ENCODE data around the gene MAD1L1. TPM values are rescaled to one million over a fixed set of nuclear protein-coding genes. Genes with fewer than 3 reads are reported as not detected.
A peak's percentile ranks its signal among the peaks of the same experiment; 100 is the strongest.

MAD1L1 gene
- total and polyA plus RNA-seq, 4 donors, result 29.3 to 44.1 (median 35.8) TPM

DNA sequence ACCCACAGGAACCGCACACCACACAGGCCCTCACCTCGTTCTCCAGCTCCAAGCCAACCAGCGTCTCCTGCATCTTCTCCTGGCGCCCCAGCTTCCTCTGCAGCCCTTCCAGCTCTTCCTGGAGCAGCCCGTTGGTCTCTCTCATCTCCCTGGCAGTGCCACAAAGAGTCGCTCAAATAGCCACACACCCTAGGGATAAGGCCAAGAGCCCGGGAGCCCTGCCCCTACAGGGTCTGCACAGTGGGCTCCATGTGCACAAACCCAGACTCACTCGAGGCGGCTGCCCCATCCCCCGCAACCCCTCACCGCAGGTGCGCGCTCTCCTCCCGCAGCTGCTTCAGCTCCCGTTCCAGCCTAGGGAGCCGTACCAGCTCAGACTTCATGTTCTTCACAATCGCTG lies 16.9 kb downstream of the MAD1L1 start:
- H3K27me3 ChIP-seq (ENCODE audit: control insufficient read depth, insufficient read depth, low read length), result no peaks in the 10 kb centered on the region
- peaks cover 100% of the 10 kb centered on the region for H3K36me3 ChIP-seq (ENCODE audit: control insufficient read depth, insufficient read depth, low read length)
- DNase-seq (ENCODE audit: low read depth in 4 of 6, low spot score in 6 of 6), result no peak
- H3K27ac ChIP-seq (ENCODE audit: low read depth, low read length), result no peak overlapping the region
- WGBS (ENCODE audit: insufficient coverage), result 92% methylated on average over 16 of the region's 17 CpGs
- H3K9me3 ChIP-seq (ENCODE audit: control insufficient read depth, insufficient read depth, low read length), result no peaks in the 10 kb centered on the region
- no peaks in the 10 kb centered on the region for H3K4me1 ChIP-seq (ENCODE audit: control insufficient read depth, insufficient read depth, low read length)
- no peak overlapping the region for H3K4me3 ChIP-seq (ENCODE audit: low read depth, low read length)

DNA sequence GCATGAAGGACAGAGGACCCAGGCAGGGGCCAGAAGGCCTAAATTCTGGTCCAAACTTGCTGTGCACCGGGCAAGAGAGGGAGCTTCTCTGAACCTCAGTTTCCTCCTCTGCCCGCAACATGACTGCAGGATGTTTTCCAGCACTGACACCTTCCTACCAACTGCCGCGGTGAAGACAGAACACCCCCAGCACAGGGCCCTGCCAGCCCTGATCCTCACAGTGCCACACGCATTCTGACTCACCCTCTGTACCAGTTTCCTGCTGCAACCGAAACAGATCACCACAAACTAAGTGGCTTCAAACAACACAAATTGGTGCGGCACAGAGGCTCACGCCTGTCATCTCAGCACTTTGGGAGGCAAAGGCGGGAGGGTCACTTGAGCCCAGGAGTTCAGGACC lies 18.1 kb downstream of the MAD1L1 start:
- Histone ChIP-seq H3K9me3 (ENCODE audit: control insufficient read depth, insufficient read depth, low read length) (no peaks in the 10 kb centered on the region), H3K27me3 (ENCODE audit: control insufficient read depth, insufficient read depth, low read length) (no peaks in the 10 kb centered on the region), H3K27ac (ENCODE audit: low read depth, low read length) (no peak overlapping the region), H3K4me3 (ENCODE audit: low read depth, low read length) (no peak overlapping the region), H3K36me3 (ENCODE audit: control insufficient read depth, insufficient read depth, low read length) (peaks cover 98% of the 10 kb centered on the region), H3K4me1 (ENCODE audit: control insufficient read depth, insufficient read depth, low read length) (peaks cover 2% of the 10 kb centered on the region)
- WGBS (ENCODE audit: insufficient coverage), result 92% methylated on average over 9 of the region's 9 CpGs
- DNase-seq (ENCODE audit: low read depth in 4 of 6, low spot score in 6 of 6), result no peak

DNA sequence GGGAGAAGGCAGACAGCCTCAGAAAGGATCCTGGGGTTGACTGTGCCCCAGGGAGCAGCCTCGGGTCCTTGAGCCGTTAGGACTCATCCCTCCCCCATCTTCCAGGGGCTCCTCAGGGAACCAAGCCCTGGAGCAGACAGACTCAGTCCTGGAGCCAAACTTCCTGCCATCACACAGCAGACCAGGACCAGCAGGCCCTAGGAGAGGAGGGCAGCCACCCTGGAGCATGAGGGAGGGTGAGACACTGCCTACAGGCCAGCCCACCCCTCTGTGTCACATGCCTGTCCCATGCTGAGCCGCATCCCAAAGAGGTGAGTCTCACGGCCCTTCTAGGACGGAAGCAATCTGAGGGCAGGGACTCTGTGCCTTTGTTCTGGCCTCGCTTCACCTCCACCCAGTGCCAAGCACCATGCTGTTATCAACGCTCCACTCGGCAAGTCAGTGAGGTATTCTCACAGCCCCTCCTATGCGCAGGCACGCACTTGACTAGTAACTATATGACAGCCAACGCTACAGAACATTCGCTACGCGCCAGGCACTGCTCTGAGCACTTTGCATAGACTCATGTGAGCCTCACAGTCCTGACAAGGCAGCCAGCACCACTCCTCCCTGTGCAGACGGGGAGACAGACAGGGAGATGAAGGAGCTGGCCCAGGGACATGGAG lies 19.1 kb downstream of the MAD1L1 start:
- 83% methylated on average over 15 of the region's 15 CpGs for whole genome bisulfite sequencing (ENCODE audit: insufficient coverage)
- H3K36me3 ChIP-seq (ENCODE audit: control insufficient read depth, insufficient read depth, low read length), result peaks cover 98% of the 10 kb centered on the region
- H3K27ac ChIP-seq (ENCODE audit: low read depth, low read length), result no peak overlapping the region
- no peaks in the 10 kb centered on the region for H3K9me3 ChIP-seq (ENCODE audit: control insufficient read depth, insufficient read depth, low read length)
- no peak for DNase-seq (ENCODE audit: low read depth in 4 of 6, low spot score in 6 of 6)
- peaks cover 8% of the 10 kb centered on the region for H3K4me1 ChIP-seq (ENCODE audit: control insufficient read depth, insufficient read depth, low read length)
- H3K27me3 ChIP-seq (ENCODE audit: control insufficient read depth, insufficient read depth, low read length), result no peaks in the 10 kb centered on the region
- H3K4me3 ChIP-seq (ENCODE audit: low read depth, low read length), result no peak overlapping the region

DNA sequence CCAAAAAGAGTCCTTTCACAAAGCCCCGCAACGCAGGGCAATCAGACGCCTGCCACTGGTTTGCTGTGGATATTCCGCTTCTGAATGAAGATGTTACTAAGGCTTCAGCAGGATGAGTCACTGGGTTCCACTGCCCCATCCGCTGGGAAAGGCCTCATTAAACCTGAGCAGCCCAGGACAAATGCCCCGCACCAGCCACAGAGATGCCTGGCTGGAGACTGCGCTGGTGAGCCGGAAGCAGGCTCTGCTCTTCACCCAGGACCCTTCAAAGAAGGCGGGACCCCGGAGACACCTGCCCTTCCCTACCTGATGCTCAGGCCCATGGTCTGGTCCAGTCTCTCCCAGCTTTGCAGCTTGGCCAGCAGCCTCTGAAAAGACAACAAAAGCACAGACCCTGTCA lies 19.8 kb downstream of the MAD1L1 start:
- H3K4me1 ChIP-seq (ENCODE audit: control insufficient read depth, insufficient read depth, low read length), result peaks cover 8% of the 10 kb centered on the region
- no peaks in the 10 kb centered on the region for H3K27me3 ChIP-seq (ENCODE audit: control insufficient read depth, insufficient read depth, low read length)
- 99% methylated on average over 10 of the region's 10 CpGs for WGBS (ENCODE audit: insufficient coverage)
- H3K9me3 ChIP-seq (ENCODE audit: control insufficient read depth, insufficient read depth, low read length), result no peaks in the 10 kb centered on the region
- peaks cover 93% of the 10 kb centered on the region for H3K36me3 ChIP-seq (ENCODE audit: control insufficient read depth, insufficient read depth, low read length)
- H3K27ac ChIP-seq (ENCODE audit: low read depth, low read length), result no peak overlapping the region
- no peak for DNase-seq (ENCODE audit: low read depth in 4 of 6, low spot score in 6 of 6)
- H3K4me3 ChIP-seq (ENCODE audit: low read depth, low read length), result no peak overlapping the region

DNA sequence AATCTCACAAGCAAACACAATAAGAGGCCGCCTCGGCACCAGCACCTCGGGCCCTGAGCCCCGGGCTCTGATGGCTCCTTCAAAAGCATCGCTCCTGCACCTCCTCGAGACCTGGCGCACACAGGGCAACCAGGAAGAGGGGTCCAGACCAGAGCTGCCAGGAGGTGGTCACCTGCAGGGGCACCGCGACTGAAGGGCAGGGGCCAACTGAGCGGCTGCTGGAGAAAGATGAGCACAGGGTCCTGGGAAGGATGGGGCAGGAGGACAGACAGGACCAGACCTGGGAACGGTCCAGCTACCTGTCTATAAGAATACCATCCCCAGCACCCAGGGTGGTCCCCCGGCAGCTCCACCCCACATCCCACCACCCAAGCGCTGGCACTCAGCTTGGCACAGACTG lies 20.8 kb downstream of the MAD1L1 start:
- no peak overlapping the region for H3K4me3 ChIP-seq (ENCODE audit: low read depth, low read length)
- WGBS (ENCODE audit: insufficient coverage), result 84% methylated on average over 11 of the region's 13 CpGs
- peaks cover 8% of the 10 kb centered on the region for H3K4me1 ChIP-seq (ENCODE audit: control insufficient read depth, insufficient read depth, low read length)
- H3K36me3 ChIP-seq (ENCODE audit: control insufficient read depth, insufficient read depth, low read length), result peaks cover 90% of the 10 kb centered on the region
- no peaks in the 10 kb centered on the region for H3K27me3 ChIP-seq (ENCODE audit: control insufficient read depth, insufficient read depth, low read length)
- no peaks in the 10 kb centered on the region for H3K9me3 ChIP-seq (ENCODE audit: control insufficient read depth, insufficient read depth, low read length)
- DNase-seq (ENCODE audit: low read depth in 4 of 6, low spot score in 6 of 6), result no peak
- H3K27ac ChIP-seq (ENCODE audit: low read depth, low read length), result no peak overlapping the region

DNA sequence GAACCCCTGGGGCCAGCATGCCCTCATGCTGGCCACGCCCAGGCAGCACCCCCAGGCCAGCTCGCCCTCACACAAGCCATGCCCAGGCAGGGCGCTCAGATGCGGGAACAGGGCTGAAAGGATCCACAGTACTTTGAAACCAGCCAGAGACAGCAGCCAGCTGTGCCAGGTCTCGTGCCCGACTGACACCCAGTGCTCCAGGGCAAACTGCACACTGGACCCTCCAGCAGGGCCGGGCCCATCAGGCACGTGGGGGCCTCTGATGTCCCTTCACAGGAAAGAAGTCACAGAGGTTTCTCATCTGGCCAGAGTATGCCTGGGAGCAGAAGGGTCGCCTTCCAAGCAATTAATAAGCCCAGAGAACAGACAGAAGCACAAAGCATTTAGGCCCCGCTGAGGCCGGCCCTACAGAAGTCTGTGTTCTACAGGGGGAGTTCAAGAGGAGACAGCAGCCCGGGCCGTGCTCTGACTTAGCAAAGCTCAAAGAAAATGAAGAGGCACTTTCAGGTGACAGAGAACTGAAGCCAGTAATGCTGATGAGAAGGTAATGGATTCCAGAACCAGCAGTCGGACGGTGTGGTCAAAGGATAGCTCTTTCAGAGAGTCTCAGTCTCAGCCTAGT lies 21.4 kb downstream of the MAD1L1 start:
- Histone ChIP-seq H3K4me3 (ENCODE audit: low read depth, low read length) (no peak overlapping the region), H3K36me3 (ENCODE audit: control insufficient read depth, insufficient read depth, low read length) (peaks cover 84% of the 10 kb centered on the region), H3K27ac (ENCODE audit: low read depth, low read length) (no peak overlapping the region), H3K9me3 (ENCODE audit: control insufficient read depth, insufficient read depth, low read length) (no peaks in the 10 kb centered on the region), H3K4me1 (ENCODE audit: control insufficient read depth, insufficient read depth, low read length) (peaks cover 8% of the 10 kb centered on the region), H3K27me3 (ENCODE audit: control insufficient read depth, insufficient read depth, low read length) (no peaks in the 10 kb centered on the region)
- 75% methylated on average over 15 of the region's 15 CpGs for WGBS (ENCODE audit: insufficient coverage)
- DNase-seq (ENCODE audit: low read depth in 4 of 6, low spot score in 6 of 6), result no peak

DNA sequence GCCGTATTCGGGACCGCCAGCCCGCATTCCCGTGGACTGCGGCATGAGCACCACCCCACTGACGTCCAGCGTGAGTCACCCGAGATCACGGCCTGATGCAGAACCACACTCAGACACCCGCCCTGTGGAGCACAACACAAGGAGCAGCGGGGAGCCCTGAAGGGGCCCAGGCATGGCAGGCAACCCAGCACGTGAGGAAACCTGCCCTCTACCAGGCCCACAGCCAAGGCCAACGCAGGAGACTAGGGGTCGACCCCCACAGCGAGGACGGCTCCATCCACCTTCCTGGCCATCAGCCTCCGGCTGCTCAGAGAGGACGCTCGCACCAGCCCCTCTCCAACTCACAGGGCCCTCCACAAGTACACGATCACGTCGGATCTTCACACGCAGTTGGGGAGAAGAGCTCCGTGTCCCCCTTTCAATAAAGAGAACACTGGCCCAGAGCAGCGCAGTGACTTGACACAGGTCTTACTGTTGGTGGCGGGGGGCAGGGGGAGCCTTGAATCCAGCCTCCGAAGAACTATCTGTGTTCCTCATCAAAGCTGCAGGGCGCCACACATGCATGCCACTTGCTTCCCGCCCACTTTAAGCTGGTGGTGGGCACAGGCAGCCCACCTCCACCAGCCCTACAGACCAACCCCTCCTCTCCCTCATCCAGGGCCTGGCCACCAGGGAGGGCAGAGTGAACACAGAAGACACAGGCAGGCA lies 22.0 kb downstream of the MAD1L1 start:
- peaks cover 8% of the 10 kb centered on the region for H3K4me1 ChIP-seq (ENCODE audit: control insufficient read depth, insufficient read depth, low read length)
- WGBS (ENCODE audit: insufficient coverage), result 90% methylated on average over 23 of the region's 30 CpGs
- H3K9me3 ChIP-seq (ENCODE audit: control insufficient read depth, insufficient read depth, low read length), result no peaks in the 10 kb centered on the region
- no peak for DNase-seq (ENCODE audit: low read depth in 4 of 6, low spot score in 6 of 6)
- H3K27me3 ChIP-seq (ENCODE audit: control insufficient read depth, insufficient read depth, low read length), result no peaks in the 10 kb centered on the region
- H3K36me3 ChIP-seq (ENCODE audit: control insufficient read depth, insufficient read depth, low read length), result peaks cover 78% of the 10 kb centered on the region
- no peak overlapping the region for H3K27ac ChIP-seq (ENCODE audit: low read depth, low read length)
- no peak overlapping the region for H3K4me3 ChIP-seq (ENCODE audit: low read depth, low read length)

DNA sequence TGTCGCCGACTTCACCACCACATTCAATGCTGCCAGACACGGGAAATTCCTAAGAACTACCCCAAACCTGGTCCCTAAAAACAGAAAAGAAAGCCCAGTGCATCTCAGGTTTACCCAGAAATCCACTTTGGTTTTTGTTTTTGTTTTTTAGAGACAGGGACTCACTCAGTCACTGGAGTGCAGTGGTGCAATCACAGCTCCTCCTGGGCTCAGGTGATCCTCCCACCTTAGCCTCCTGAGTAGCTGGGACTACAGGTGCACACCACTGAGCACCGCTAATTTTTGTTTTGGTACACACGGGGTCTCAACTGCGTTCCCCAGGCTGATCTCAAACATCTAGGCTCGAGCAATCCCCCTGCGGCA lies 22.8 kb downstream of the MAD1L1 start:
- DNase-seq (ENCODE audit: low read depth in 4 of 6, low spot score in 6 of 6), result no peak
- no peaks in the 10 kb centered on the region for H3K9me3 ChIP-seq (ENCODE audit: control insufficient read depth, insufficient read depth, low read length)
- H3K27ac ChIP-seq (ENCODE audit: low read depth, low read length), result no peak overlapping the region
- H3K4me3 ChIP-seq (ENCODE audit: low read depth, low read length), result no peak overlapping the region
- no peaks in the 10 kb centered on the region for H3K27me3 ChIP-seq (ENCODE audit: control insufficient read depth, insufficient read depth, low read length)
- 90% methylated on average over 8 of the region's 8 CpGs for WGBS (ENCODE audit: insufficient coverage)
- peaks cover 8% of the 10 kb centered on the region for H3K4me1 ChIP-seq (ENCODE audit: control insufficient read depth, insufficient read depth, low read length)
- peaks cover 73% of the 10 kb centered on the region for H3K36me3 ChIP-seq (ENCODE audit: control insufficient read depth, insufficient read depth, low read length)

DNA sequence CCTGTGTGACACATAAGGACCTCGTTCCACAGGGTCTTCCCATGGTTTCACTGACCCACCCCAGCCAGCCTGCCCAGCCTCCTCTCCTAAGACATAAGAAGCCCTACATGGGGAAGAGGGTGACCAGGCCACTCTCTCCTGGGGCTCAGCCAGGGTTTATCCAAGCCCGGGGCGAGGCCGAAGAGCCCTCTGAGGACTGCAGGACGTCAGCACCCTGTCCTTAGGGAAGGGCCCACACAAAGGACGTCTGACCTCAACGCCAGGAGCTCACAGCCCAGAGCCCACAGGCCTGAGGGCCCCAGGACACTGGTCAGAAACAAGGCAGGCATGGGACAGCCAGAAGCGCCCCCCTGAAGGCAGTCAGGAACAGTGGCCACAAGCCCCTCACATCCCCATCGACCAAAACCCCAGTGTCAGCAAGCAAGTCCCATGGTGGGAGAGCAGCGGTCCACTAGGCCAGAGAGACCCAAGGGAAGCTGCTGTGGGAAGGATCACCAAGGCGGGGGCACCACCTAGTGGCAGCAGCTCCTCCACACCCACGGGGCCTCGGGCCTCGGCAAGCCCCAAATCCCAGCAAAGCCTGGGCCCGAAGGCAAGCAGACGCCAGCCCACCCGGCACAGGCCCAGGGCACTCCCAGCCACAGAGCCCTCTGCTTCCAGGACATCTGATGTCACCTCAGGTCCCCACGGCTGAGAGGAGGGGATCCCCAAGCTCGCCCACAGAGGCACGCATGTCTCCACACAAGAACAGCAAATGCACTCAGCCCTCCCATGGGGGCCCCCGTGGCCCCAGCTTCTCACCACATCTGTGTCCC lies 23.4 kb downstream of the MAD1L1 start:
- 48% methylated on average over 20 of the region's 21 CpGs for WGBS (ENCODE audit: insufficient coverage)
- H3K27ac ChIP-seq (ENCODE audit: low read depth, low read length), result no peak overlapping the region

More for the DNA sequence above, 23.4 kb downstream of the MAD1L1 start:
- Histone ChIP-seq H3K4me3 (ENCODE audit: low read depth, low read length) (no peak overlapping the region), H3K36me3 (ENCODE audit: control insufficient read depth, insufficient read depth, low read length) (peaks cover 67% of the 10 kb centered on the region), H3K27me3 (ENCODE audit: control insufficient read depth, insufficient read depth, low read length) (no peaks in the 10 kb centered on the region), H3K9me3 (ENCODE audit: control insufficient read depth, insufficient read depth, low read length) (no peaks in the 10 kb centered on the region), H3K4me1 (ENCODE audit: control insufficient read depth, insufficient read depth, low read length) (peaks cover 8% of the 10 kb centered on the region)
- DNase-seq (ENCODE audit: low read depth in 4 of 6, low spot score in 6 of 6), result peak in 4 of 6 donors; percentile 58 to 90 (median 78)

All from spinal cord (tissue), 10 donors.